Heart right ventricle (tissue), 16 donors: ENCODE measurements around the gene CRTC1. TPM values are rescaled to one million over a fixed set of nuclear protein-coding genes. Genes with fewer than 3 reads are reported as not detected.

Source experiments
- ATAC-seq, 8 donors: fragments of 200-7000 bp; cut with Tn5 transposase; one replicate each; pipeline ENCODE4 v1.9.1; 2020; ENCODE audit warnings: mild to moderate bottlenecking in 8 of 8, moderate library complexity in 8 of 8, moderate number of reproducible peaks in 1 of 8
- DNase-seq, 2 donors: peaks; one replicate each; pipeline ENCODE4 v3.0.0-alpha.2; 2020
- H3K27ac ChIP-seq, 10 donors: fragments of 200-600 bp; sonication (generic) in 2 of 10; one replicate each; pipeline versions ENCODE4 v1.5.0 to v1.8.0; 2020 to 2022; ENCODE audit warnings: mild to moderate bottlenecking in 3 of 10
- H3K27me3 ChIP-seq, 7 donors: fragments of 200-600 bp; one replicate each; pipeline ENCODE4 v1.8.0; 2021 to 2022; ENCODE audit warnings: mild to moderate bottlenecking in 2 of 7
- H3K36me3 ChIP-seq, 9 donors: fragments of 200-600 bp; sonication (generic) in 1 of 9; one replicate each; pipeline versions ENCODE4 v1.5.0 to v1.8.0; 2020 to 2022; ENCODE audit warnings: mild to moderate bottlenecking in 2 of 9
- H3K4me1 ChIP-seq, 9 donors: fragments of 200-600 bp; sonication (generic) in 1 of 9; one replicate each; pipeline versions ENCODE4 v1.5.0 to v1.8.0; 2020 to 2022; ENCODE audit warnings: mild to moderate bottlenecking in 4 of 9
- H3K4me3 ChIP-seq, 10 donors: fragments of 200-600 bp; sonication (generic) in 2 of 10; one replicate each; pipeline versions ENCODE4 v1.5.0 to v1.8.0; 2020 to 2022; ENCODE audit warnings: mild to moderate bottlenecking in 7 of 10, moderate library complexity in 2 of 10
- H3K9me3 ChIP-seq, 11 donors: fragments of 200-600 bp in 10 of 11; sonication (generic) in 2 of 11; one replicate each; pipeline versions ENCODE4 v1.5.0 to v1.8.0; 2013 to 2022; ENCODE audit warnings: mild to moderate bottlenecking in 2 of 11, control low read depth in 1 of 11, moderate library complexity in 1 of 11
- CTCF ChIP-seq, 9 donors: fragments of 200-600 bp; sonication (generic) in 2 of 9; IDR thresholded peaks; one replicate each; pipeline versions ENCODE4 v1.5.0 to v1.8.0; 2021 to 2022; ENCODE audit warnings: antibody characterized with exemption in 9 of 9, mild to moderate bottlenecking in 5 of 9, moderate library complexity in 1 of 9
- WGBS, 2 donors: extraction: QIAGEN DNeasy Blood & Tissue Kit; methylation state at CpG; one replicate each; pipeline ENCODE4 v1.1.7; 2013; ENCODE audit warnings: inconsistent platforms in 1 of 2; 5-methylcytosine and 5-hydroxymethylcytosine counted together
- intact Hi-C, 10 donors: fragments of 100-400 bp; cut with DNase I; formaldehyde crosslinking; loops; one replicate each; pipeline versions ENCODE4 v1.11.1 to v1.14.2; 2022
- polyA plus RNA-seq, 2 donors: library from polyadenylated mRNA; stranded (reverse); fragments of 200-250 nt; gene quantifications; one replicate each; pipeline ENCODE4 v1.2.3, GENCODE V29; 2013
- total RNA-seq, 10 donors: library from RNA; stranded (reverse); fragmentation: NEBNext Ultra II Directional in 3 of 10; extraction: Animal tissue kit (Norgen Biotek cat#: 25700) in 3 of 10; gene quantifications; one replicate each; pipeline versions ENCODE4 v1.2.1 to v1.2.4, GENCODE V29; 2021 to 2023
- donor health status: Arrhythmogenic right ventricular cardiomyopathy.
- donor health status: ischemic (EF 13 %, LVEDD 7.1; RV severe dilation, severe dysfunction).
- donor health status: healthy with polysubstance abuse.
- donor health status: DM: no; HTN: yes; CAD: no.
- donor health status: DM: no; HTN: no; CAD: no.
- donor health status: ischemic (EF 25% LVEDD 6.9; RV normal size, moderate dysfunction).
- donor health status: ischemic (EF 25% LVEDD 5.7; RV mildly dilated, moderate dysfunction).
- donor health status: healthy.
- donor health status: DM: yes; HTN: yes; CAD: no.
- donor health status: Ischemic cardiomyopathy.
- donor health status: ischemic (EF 35%, LVEDD 5.7; RV mildly dilated, moderate dysfunction).
- donor health status: nonischemic (EF 11% LVEDD 7.7; RV severe dilation, severe dysfunction).
- donor health status: DM: yes; HTN: yes; CAD: no.
- donor health status: PGD.
- donor health status: ischemic (EF 29% LVEDD 5.4; RV normal size, mild dysfunction).
- donor health status: nonischemic (EF 23%, LVEDD 6.1; RV moderate dilation, normal function).

The CRTC1 gene
- total and polyA plus RNA-seq, 12 donors: 3.2 to 11.8 (median 9.1) TPM

GRCh38 chr19:18774782-18775444 lies 91.4 kb downstream of the CRTC1 start:
- intact Hi-C loops: no loop called here
- Histone ChIP-seq H3K36me3 (no peaks in the 10 kb centered on the region), H3K4me3 (no peak overlapping the region), H3K9me3 (no peaks in the 10 kb centered on the region), H3K27me3 (peaks cover 0 to 34% (median 12%) of the 10 kb centered on the region in 7 donors), H3K4me1 (peaks cover 0 to 4% (median 0%) of the 10 kb centered on the region in 9 donors), H3K27ac (no peak overlapping the region)
- DNase-seq (no peak), ATAC-seq (no peak)
- no peak for TF ChIP-seq CTCF (IDR thresholded peaks at IDR 0.05)
- WGBS, 2 donors: 96% methylated on average over 38 to 40 of the region's 40 CpGs

GRCh38 chr19:18775586-18776287 lies 92.3 kb downstream of the CRTC1 start:
- Histone ChIP-seq H3K27ac (no peak overlapping the region), H3K36me3 (no peaks in the 10 kb centered on the region), H3K27me3 (peaks cover 0 to 42% (median 14%) of the 10 kb centered on the region in 7 donors), H3K4me3 (no peak overlapping the region), H3K9me3 (no peaks in the 10 kb centered on the region), H3K4me1 (peaks cover 0 to 4% (median 0%) of the 10 kb centered on the region in 9 donors)
- ATAC-seq (peak in 2 of 8 donors; percentile 3 to 7), DNase-seq (no peak)
- intact Hi-C loops: no loop called here
- no peak for TF ChIP-seq CTCF (IDR thresholded peaks at IDR 0.05)
- WGBS, 2 donors: 90 to 91% methylated on average over 33 of the region's 33 CpGs

GRCh38 chr19:18776288-18776594 lies 92.8 kb downstream of the CRTC1 start:
- intact Hi-C loops: no loop called here
- Histone ChIP-seq H3K9me3 (no peaks in the 10 kb centered on the region), H3K4me1 (peaks cover 0 to 4% (median 0%) of the 10 kb centered on the region in 9 donors), H3K4me3 (no peak overlapping the region), H3K36me3 (no peaks in the 10 kb centered on the region), H3K27ac (no peak overlapping the region), H3K27me3 (peaks cover 0 to 42% (median 16%) of the 10 kb centered on the region in 7 donors)
- ATAC-seq (no peak), DNase-seq (no peak)
- 87 to 92% methylated on average over 8 of the region's 8 CpGs for WGBS, 2 donors
- TF ChIP-seq CTCF (IDR thresholded peaks at IDR 0.05): no peak

GRCh38 chr19:18776736-18777135 lies 93.3 kb downstream of the CRTC1 start:
- Histone ChIP-seq H3K27me3 (peaks cover 0 to 42% (median 16%) of the 10 kb centered on the region in 7 donors), H3K4me1 (peaks cover 0 to 4% (median 0%) of the 10 kb centered on the region in 9 donors), H3K36me3 (no peaks in the 10 kb centered on the region), H3K4me3 (no peak overlapping the region), H3K27ac (no peak overlapping the region), H3K9me3 (no peaks in the 10 kb centered on the region)
- TF ChIP-seq CTCF (IDR thresholded peaks at IDR 0.05): no peak
- intact Hi-C loops: no loop called here
- ATAC-seq (peak in 1 of 8 donors; percentile 7), DNase-seq (no peak)
- WGBS, 2 donors: 66% methylated on average over 12 of the region's 12 CpGs
